Astrocyte (in vitro differentiated cells and primary cell): ENCODE measurements around the gene LCE3A.

ENCODE experiments used
- EZH2 ChIP-seq: IDR thresholded peaks from 2 replicates; pipeline ENCODE4 v1.6.1; 2012; ENCODE audit warnings: mild to moderate bottlenecking, low read length, inconsistent platforms; ENCODE audit not compliant: insufficient read depth
- TF ChIP-seq, protein P1 (sequence below): IDR thresholded peaks from 2 replicates; pipeline ENCODE4 v1.5.1; 2011; ENCODE audit warnings: low read depth, mild to moderate bottlenecking, inconsistent platforms, low read length, moderate library complexity; ENCODE audit not compliant: insufficient read depth

DNA sequence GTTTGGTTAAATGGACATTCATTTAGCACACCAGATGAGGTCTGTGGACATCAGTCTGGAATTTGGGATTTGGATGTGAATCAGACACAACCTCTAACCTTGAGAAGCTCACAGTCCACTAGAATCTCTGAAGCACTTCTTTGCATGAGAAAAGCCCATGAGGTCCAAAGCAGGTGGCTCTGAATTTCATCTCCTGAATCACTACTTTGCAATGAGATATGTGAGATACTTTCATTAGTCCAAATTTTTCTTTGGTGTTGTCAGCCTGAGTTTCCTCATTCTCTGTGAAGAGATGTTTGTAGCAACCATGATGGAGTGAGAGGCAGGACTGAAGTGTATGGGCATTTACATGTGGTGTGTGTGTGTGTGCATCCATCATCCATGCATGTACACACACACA, 23.8 kb upstream of the LCE3A start:
- TF ChIP-seq, protein P1, sequence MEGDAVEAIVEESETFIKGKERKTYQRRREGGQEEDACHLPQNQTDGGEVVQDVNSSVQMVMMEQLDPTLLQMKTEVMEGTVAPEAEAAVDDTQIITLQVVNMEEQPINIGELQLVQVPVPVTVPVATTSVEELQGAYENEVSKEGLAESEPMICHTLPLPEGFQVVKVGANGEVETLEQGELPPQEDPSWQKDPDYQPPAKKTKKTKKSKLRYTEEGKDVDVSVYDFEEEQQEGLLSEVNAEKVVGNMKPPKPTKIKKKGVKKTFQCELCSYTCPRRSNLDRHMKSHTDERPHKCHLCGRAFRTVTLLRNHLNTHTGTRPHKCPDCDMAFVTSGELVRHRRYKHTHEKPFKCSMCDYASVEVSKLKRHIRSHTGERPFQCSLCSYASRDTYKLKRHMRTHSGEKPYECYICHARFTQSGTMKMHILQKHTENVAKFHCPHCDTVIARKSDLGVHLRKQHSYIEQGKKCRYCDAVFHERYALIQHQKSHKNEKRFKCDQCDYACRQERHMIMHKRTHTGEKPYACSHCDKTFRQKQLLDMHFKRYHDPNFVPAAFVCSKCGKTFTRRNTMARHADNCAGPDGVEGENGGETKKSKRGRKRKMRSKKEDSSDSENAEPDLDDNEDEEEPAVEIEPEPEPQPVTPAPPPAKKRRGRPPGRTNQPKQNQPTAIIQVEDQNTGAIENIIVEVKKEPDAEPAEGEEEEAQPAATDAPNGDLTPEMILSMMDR, result no peak
- TF ChIP-seq EZH2, result no peak
